HL-60 (cell line): ENCODE data around the gene AQP1.

Experiments
- DNase-seq, 2 experiments: peaks; one replicate each; pipeline ENCODE4 v3.0.0-alpha.2; 2010 to 2020; ENCODE audit warnings: low read depth in 1 of 2, low spot score in 1 of 2
- H3K27ac ChIP-seq: fragments of 250-450 bp; sonication (Bioruptor Pico); replicated peaks from 2 replicates; pipeline ENCODE4 v1.5.1; 2020; ENCODE audit warnings: mild to moderate bottlenecking, moderate library complexity
- H3K27me3 ChIP-seq: fragments of 250-450 bp; sonication (Bioruptor Pico); 2 replicates; pipeline ENCODE4 v1.5.1; 2021; ENCODE audit warnings: mild to moderate bottlenecking, moderate library complexity; ENCODE audit not compliant: insufficient read depth, poor library complexity, severe bottlenecking
- H3K4me3 ChIP-seq: replicated peaks from 2 replicates; pipeline ENCODE4 v1.5.1; 2011; ENCODE audit warnings: mild to moderate bottlenecking, control low read depth, low read length; ENCODE audit not compliant: insufficient read depth
- CTCF ChIP-seq: IDR thresholded peaks from one replicate; pipeline ENCODE4 v1.5.1; 2011; ENCODE audit warnings: low read length, control low read depth, inconsistent platforms; ENCODE audit not compliant: insufficient read depth
- GABPA ChIP-seq: IDR thresholded peaks from 2 replicates; pipeline ENCODE4 v1.6.1; 2012; ENCODE audit warnings: low read depth
- POLR2AphosphoS5 ChIP-seq: IDR thresholded peaks from 2 replicates; pipeline ENCODE4 v1.6.1; 2012; ENCODE audit warnings: low read depth
- SPI1 ChIP-seq: IDR thresholded peaks from 2 replicates; pipeline ENCODE4 v1.6.1; 2012; ENCODE audit warnings: low read depth, mild to moderate bottlenecking, borderline replicate concordance
- TF ChIP-seq, protein P1 (sequence below): IDR thresholded peaks from 2 replicates; pipeline ENCODE4 v1.6.1; 2012; ENCODE audit warnings: low read depth; ENCODE audit not compliant: insufficient replicate concordance

Gene AQP1

GRCh38 chr7:30912021-30912730, 523 bp downstream of the AQP1 start:
- no peak for DNase-seq
- H3K27me3 ChIP-seq = no peaks in the 10 kb centered on the region
- no peak for TF ChIP-seq GABPA
- TF ChIP-seq CTCF = no peak
- TF ChIP-seq, protein P1, sequence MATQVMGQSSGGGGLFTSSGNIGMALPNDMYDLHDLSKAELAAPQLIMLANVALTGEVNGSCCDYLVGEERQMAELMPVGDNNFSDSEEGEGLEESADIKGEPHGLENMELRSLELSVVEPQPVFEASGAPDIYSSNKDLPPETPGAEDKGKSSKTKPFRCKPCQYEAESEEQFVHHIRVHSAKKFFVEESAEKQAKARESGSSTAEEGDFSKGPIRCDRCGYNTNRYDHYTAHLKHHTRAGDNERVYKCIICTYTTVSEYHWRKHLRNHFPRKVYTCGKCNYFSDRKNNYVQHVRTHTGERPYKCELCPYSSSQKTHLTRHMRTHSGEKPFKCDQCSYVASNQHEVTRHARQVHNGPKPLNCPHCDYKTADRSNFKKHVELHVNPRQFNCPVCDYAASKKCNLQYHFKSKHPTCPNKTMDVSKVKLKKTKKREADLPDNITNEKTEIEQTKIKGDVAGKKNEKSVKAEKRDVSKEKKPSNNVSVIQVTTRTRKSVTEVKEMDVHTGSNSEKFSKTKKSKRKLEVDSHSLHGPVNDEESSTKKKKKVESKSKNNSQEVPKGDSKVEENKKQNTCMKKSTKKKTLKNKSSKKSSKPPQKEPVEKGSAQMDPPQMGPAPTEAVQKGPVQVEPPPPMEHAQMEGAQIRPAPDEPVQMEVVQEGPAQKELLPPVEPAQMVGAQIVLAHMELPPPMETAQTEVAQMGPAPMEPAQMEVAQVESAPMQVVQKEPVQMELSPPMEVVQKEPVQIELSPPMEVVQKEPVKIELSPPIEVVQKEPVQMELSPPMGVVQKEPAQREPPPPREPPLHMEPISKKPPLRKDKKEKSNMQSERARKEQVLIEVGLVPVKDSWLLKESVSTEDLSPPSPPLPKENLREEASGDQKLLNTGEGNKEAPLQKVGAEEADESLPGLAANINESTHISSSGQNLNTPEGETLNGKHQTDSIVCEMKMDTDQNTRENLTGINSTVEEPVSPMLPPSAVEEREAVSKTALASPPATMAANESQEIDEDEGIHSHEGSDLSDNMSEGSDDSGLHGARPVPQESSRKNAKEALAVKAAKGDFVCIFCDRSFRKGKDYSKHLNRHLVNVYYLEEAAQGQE = no peak
- no peak for TF ChIP-seq SPI1
- no peak for TF ChIP-seq POLR2AphosphoS5
- no peak overlapping the region for H3K27ac ChIP-seq
- no peak overlapping the region for H3K4me3 ChIP-seq

DNA sequence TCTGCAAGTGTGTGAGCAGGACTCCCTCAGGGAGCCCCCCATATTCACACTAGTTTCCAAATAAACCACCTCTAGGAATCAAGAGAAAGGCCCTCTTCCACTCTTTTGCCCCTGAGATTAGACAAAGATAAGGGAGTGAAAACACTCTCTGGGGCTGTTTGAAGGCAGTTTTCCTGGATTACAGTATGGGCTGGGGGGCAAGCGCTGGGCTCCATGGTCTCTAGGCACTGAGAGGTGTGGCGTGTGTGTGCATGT, 1.0 kb downstream of the AQP1 start:
- no peaks in the 10 kb centered on the region for H3K27me3 ChIP-seq
- TF ChIP-seq CTCF (no peak), GABPA (no peak), SPI1 (no peak), POLR2AphosphoS5 (no peak)
- TF ChIP-seq, protein P1 = no peak
- DNase-seq = no peak
- no peak overlapping the region for H3K27ac ChIP-seq
- H3K4me3 ChIP-seq = no peak overlapping the region

GRCh38 chr7:30912986-30913811, 1.5 kb downstream of the AQP1 start:
- Histone ChIP-seq H3K4me3 (no peak overlapping the region), H3K27ac (no peak overlapping the region), H3K27me3 (no peaks in the 10 kb centered on the region)
- DNase-seq = no peak
- TF ChIP-seq, protein P1 = no peak
- no peak for TF ChIP-seq GABPA
- TF ChIP-seq POLR2AphosphoS5 = no peak
- TF ChIP-seq CTCF = no peak
- TF ChIP-seq SPI1 = no peak
